K562 (cell line): ENCODE measurements around the gene CMTM1. TPM values are rescaled to one million over a fixed set of nuclear protein-coding genes. Genes with fewer than 3 reads are reported as not detected.

Experiments
- CTCFL ChIP-seq: IDR thresholded peaks from 2 replicates; pipeline ENCODE4 v1.6.1; 2011; ENCODE audit warnings: borderline replicate concordance, low read depth, mild to moderate bottlenecking, moderate library complexity, low read length; ENCODE audit not compliant: insufficient read depth, poor library complexity, severe bottlenecking
- EP400 ChIP-seq: fragments of 450-650 bp; IDR thresholded peaks from 2 replicates; pipeline ENCODE4 v1.6.1; 2017; ENCODE audit warnings: antibody characterized with exemption, mild to moderate bottlenecking, moderate library complexity
- FOS ChIP-seq: IDR thresholded peaks from 3 replicates; pipeline ENCODE4 v1.6.1; 2011; ENCODE audit not compliant: insufficient read length; ENCODE audit errors: extremely low read depth
- JUN ChIP-seq, 2 experiments: sonication (generic) in 1 of 2; formaldehyde crosslinking in 1 of 2; IDR thresholded peaks; 2 replicates each; pipeline versions ENCODE4 v1.6.1 to v1.8.0; 2012 to 2022; ENCODE audit warnings: borderline replicate concordance in 2 of 2, mild to moderate bottlenecking in 2 of 2, improper control_type of control experiment in 1 of 2, low read depth in 1 of 2, low read length in 1 of 2, missing genetic modification reagents in 1 of 2
- POLR2H ChIP-seq: IDR thresholded peaks from 2 replicates; pipeline ENCODE4 v1.6.1; 2016; ENCODE audit warnings: missing genetic modification characterization, low read depth, mild to moderate bottlenecking, control low read depth, missing compliant biosample characterization, moderate library complexity
- RBM34 ChIP-seq: fragments of 200-400 bp; formaldehyde crosslinking; IDR thresholded peaks from 2 replicates; pipeline ENCODE4 v1.6.1; 2018; ENCODE audit warnings: low read length, borderline replicate concordance; ENCODE audit not compliant: insufficient read depth
- RNF219 ChIP-seq: fragments of 250-450 bp; sonication (Bioruptor Pico); IDR thresholded peaks from 2 replicates; pipeline ENCODE4 v1.5.0; 2022; ENCODE audit warnings: mild to moderate bottlenecking
- RUNX1 ChIP-seq: sonication (generic); IDR thresholded peaks from 2 replicates; pipeline ENCODE4 v1.6.1; 2016; ENCODE audit warnings: antibody characterized with exemption, low read depth
- ZBTB49 ChIP-seq: sonication (generic); formaldehyde crosslinking; IDR thresholded peaks from 2 replicates; pipeline ENCODE4 v1.8.0; 2022; ENCODE audit warnings: missing genetic modification reagents, mild to moderate bottlenecking, borderline replicate concordance
- ZNF124 ChIP-seq: sonication (generic); formaldehyde crosslinking; IDR thresholded peaks from 2 replicates; pipeline ENCODE4 v1.8.1; 2022; ENCODE audit warnings: missing genetic modification reagents
- polyA plus RNA-seq, 8 experiments: library from polyadenylated mRNA; depleted of rRNA in 4 of 8; stranded (reverse) in 5 of 8; unstranded in 3 of 8; fragments of >200 nt; fragmentation: Nextera tagmentation in 2 of 8; fragmentation: Illumina TruSeq in 1 of 8; extraction: Ambion mirVana in 2 of 8; extraction: Trizol in 1 of 8; gene quantifications; 2 replicates each; pipeline versions ENCODE4 v1.2.1 to v1.2.3, GENCODE V29; 2011 to 2014; ENCODE audit warnings: inconsistent platforms in 1 of 8, missing spikeins in 1 of 8
- total RNA-seq, 7 experiments: library from RNA; depleted of rRNA in 6 of 7; stranded (reverse); fragments of >200 nt in 6 of 7; fragmentation: Illumina TruSeq in 2 of 7; extraction: Trizol in 2 of 7; gene quantifications; 2 replicates each; pipeline versions ENCODE4 v1.2.1 to v1.2.3, GENCODE V29; 2011 to 2021; ENCODE audit warnings: low replicate concordance in 1 of 7

Gene CMTM1
- total and polyA plus RNA-seq, 9 of the 15 experiments (the other 6 are each of a cell fraction or from before 2014, with no cell fraction given): 0.25 to 2.6 (median 1.1) TPM; not detected in 2

- peak; percentile 12 for TF ChIP-seq CTCFL
- TF ChIP-seq RNF219: no peak
- no peak for TF ChIP-seq ZNF124 (CRISPR knock-in tag)
- no peak for TF ChIP-seq FOS
- TF ChIP-seq JUN (IDR thresholded peaks at IDR 0.05; ENCODE audit: borderline replicate concordance, low read depth, low read length): no peak
- TF ChIP-seq JUN (CRISPR knock-in tag; IDR thresholded peaks at IDR 0.05; ENCODE audit: borderline replicate concordance): no peak
- no peak for TF ChIP-seq RBM34
- no peak for TF ChIP-seq EP400
- TF ChIP-seq POLR2H (tag): no peak
- TF ChIP-seq ZBTB49: no peak
- TF ChIP-seq RUNX1: no peak
Measured at GRCh38 chr16:66588981-66589713, 22.9 kb downstream of the CMTM1 start (continued).
